Nephron progenitor cell (in vitro differentiated cells): ENCODE results near the gene DNAJC8.
A peak's percentile ranks its signal among the peaks of the same experiment; 100 is the strongest.

Experiments used
- DNase-seq: peaks from one replicate; pipeline ENCODE4 v3.0.0; 2021
- H3K27ac Mint-ChIP-seq: 2 replicates; pipeline ENCODE4 v1.8.0; 2021; ENCODE audit warnings: mild to moderate bottlenecking, moderate library complexity, mixed read lengths
- H3K27me3 Mint-ChIP-seq: 2 replicates; pipeline ENCODE4 v1.8.0; 2021; ENCODE audit warnings: mild to moderate bottlenecking, low read depth, mixed read lengths; ENCODE audit not compliant: poor library complexity
- H3K36me3 Mint-ChIP-seq: 2 replicates; pipeline ENCODE4 v1.8.0; 2021; ENCODE audit warnings: low read depth, mixed read lengths
- H3K4me1 Mint-ChIP-seq: 2 replicates; pipeline ENCODE4 v1.8.0; 2021; ENCODE audit warnings: mixed read lengths
- H3K4me3 Mint-ChIP-seq: 2 replicates; pipeline ENCODE4 v1.8.0; 2021; ENCODE audit warnings: mild to moderate bottlenecking, moderate library complexity, mixed read lengths
- H3K9me3 Mint-ChIP-seq: 2 replicates; pipeline ENCODE4 v1.8.0; 2021; ENCODE audit warnings: mild to moderate bottlenecking, moderate library complexity, mixed read lengths
- TF ChIP-seq, protein P1 (sequence below): fragments of 200-600 bp; sonication (generic); IDR thresholded peaks from 2 replicates; pipeline ENCODE4 v1.5.0; 2021; ENCODE audit warnings: antibody characterized with exemption

DNAJC8 gene

DNA sequence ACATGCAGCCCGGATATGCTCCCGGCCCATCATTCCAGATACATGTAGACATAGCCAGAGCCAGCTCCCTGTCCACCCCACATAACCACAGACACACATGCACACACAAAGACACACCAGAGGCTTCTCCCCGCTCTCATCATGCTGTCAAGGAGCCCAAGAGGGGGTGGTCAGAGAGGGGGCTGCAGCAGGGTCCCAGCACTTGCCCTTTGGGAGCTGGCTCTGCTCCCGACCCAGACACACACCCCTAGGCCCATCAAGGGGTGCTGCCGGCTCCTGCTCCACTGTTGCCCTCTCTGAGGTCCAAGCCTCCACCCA lies 58.9 kb downstream of the DNAJC8 start:
- peaks cover 13% of the 10 kb centered on the region for H3K27me3 Mint-ChIP-seq
- H3K9me3 Mint-ChIP-seq, result no peaks in the 10 kb centered on the region
- peaks cover 63% of the 10 kb centered on the region for H3K4me1 Mint-ChIP-seq
- no peaks in the 10 kb centered on the region for H3K36me3 Mint-ChIP-seq
- peak overlapping the region; percentile 80 for H3K27ac Mint-ChIP-seq
- TF ChIP-seq, protein P1, sequence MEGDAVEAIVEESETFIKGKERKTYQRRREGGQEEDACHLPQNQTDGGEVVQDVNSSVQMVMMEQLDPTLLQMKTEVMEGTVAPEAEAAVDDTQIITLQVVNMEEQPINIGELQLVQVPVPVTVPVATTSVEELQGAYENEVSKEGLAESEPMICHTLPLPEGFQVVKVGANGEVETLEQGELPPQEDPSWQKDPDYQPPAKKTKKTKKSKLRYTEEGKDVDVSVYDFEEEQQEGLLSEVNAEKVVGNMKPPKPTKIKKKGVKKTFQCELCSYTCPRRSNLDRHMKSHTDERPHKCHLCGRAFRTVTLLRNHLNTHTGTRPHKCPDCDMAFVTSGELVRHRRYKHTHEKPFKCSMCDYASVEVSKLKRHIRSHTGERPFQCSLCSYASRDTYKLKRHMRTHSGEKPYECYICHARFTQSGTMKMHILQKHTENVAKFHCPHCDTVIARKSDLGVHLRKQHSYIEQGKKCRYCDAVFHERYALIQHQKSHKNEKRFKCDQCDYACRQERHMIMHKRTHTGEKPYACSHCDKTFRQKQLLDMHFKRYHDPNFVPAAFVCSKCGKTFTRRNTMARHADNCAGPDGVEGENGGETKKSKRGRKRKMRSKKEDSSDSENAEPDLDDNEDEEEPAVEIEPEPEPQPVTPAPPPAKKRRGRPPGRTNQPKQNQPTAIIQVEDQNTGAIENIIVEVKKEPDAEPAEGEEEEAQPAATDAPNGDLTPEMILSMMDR, result no peak
- no peak for DNase-seq
- no peak overlapping the region for H3K4me3 Mint-ChIP-seq

DNA sequence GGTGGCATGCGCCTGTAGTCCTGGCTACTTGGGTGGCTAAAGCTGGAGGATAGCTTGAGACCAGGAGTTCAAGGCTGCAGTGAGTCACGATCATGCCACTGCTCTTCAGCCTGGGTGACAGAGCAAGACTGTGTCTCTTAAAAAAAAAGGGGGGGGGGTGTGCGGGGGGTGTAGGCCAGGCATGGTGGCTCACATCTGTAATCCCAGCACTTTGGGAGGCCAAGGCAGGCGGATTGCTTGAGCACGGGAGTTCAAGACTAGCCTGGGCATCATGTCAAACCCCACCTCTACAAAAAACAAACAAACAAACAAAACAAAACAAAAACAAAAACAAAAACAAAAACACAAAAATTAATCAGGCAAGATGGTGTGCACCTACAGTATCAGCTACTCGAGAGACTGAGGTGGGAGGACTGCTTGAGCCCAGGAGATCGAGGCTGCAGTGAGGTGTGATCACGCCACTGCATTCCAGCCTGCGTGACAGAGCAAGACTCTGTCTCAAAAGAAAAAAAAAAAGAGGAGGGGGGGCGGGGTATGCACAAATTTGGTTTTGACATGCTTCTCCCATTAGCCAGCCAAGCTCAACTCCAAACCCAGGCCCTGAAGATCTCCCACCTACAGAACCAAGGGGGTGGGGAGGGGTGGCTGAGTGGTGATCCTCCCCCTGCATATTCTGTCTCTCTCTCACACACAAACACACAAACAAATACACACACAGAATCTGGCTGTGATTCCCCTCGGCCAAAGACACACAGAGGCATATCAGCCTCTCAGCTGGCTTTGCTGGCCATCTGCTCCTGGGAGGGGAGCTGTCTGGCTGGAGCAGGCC lies 59.5 kb downstream of the DNAJC8 start:
- Mint-ChIP-seq H3K27me3 (peaks cover 8% of the 10 kb centered on the region), H3K9me3 (no peaks in the 10 kb centered on the region), H3K4me1 (peaks cover 58% of the 10 kb centered on the region), H3K4me3 (no peak overlapping the region), H3K27ac (peak overlapping the region; percentile 80), H3K36me3 (no peaks in the 10 kb centered on the region)
- DNase-seq, result no peak
- TF ChIP-seq, protein P1, result no peak

DNA sequence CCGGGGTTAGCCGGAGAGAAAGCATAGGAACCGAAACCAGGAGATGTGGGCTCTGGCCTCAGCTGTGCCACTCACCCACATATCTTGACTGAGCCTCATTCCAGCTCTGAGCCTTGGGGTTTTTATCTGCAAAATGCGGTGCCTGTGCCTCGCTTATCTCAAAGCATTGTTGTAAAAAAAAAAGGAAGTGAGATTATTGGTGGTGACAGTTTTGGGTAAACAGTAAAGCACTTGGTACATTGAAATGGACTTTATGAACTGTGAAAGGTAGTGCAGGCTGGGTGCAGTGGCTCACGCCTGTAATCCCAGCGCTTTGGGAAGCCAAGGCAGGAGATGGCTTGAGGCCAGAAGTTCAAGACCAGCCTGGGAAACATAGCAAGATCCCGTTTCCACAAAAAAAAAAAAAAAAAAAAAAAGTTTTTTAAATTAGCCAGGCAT lies 60.1 kb downstream of the DNAJC8 start:
- Mint-ChIP-seq H3K4me1 (peaks cover 56% of the 10 kb centered on the region), H3K36me3 (no peaks in the 10 kb centered on the region), H3K27me3 (peaks cover 6% of the 10 kb centered on the region), H3K27ac (peak overlapping the region; percentile 62), H3K9me3 (no peaks in the 10 kb centered on the region), H3K4me3 (no peak overlapping the region)
- no peak for DNase-seq
- TF ChIP-seq, protein P1, result no peak

DNA sequence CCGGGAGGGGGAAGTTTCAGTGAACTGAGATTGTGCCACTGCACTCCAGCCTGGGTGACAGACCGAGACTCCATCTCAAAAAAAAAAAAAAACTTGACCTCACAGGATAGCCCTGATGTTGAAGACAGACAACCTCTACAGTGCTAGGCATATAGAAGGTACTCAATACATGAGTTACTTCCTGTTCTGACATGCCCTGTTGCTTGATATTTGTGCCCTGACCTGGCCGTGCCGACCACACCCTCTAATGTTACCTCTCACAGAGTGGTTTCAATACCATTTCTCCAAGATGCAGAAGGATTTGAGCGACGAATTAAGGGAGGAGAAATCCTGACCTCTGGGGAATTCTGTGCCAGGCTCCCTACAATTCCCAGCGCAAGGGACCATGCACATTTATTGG lies 61.6 kb downstream of the DNAJC8 start:
- Mint-ChIP-seq H3K27me3 (peaks cover 6% of the 10 kb centered on the region), H3K9me3 (no peaks in the 10 kb centered on the region), H3K36me3 (no peaks in the 10 kb centered on the region), H3K27ac (no peak overlapping the region), H3K4me3 (no peak overlapping the region), H3K4me1 (peaks cover 41% of the 10 kb centered on the region)
- TF ChIP-seq, protein P1, result no peak
- no peak for DNase-seq

DNA sequence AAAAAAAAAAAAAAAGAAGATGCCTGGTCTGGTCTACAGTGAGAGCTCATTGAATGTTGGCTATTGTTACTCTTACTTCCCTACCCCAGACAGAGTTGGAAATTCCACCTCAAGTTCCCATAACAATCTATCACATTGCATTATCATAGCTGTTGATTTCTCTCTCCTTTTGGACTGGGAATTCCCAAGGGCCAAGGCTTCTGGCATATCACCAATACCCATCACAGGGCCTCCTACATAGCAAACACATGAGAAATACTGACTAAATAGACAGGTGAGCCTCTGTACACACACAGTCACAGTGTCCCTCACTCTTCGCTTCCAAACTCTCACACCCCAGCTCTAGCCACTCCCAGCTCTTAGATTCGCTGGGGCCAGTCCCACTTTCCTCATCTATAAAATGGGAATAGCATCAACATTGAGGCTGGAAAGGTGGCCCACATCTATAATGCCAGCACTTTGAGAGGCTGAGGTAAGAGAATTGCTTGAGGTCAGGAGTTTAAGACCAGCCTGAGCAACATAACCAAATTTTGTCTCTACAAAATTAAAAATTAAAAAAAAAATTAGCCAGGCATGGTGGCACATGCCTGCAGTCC lies 62.7 kb downstream of the DNAJC8 start:
- TF ChIP-seq, protein P1, result no peak
- Mint-ChIP-seq H3K9me3 (peaks cover 3% of the 10 kb centered on the region), H3K4me1 (peaks cover 31% of the 10 kb centered on the region), H3K4me3 (no peak overlapping the region), H3K27me3 (peaks cover 3% of the 10 kb centered on the region), H3K27ac (no peak overlapping the region), H3K36me3 (no peaks in the 10 kb centered on the region)
- DNase-seq, result no peak
